ENCODE results near the gene MAP2K2.

GRCh38 chr19:4136680-4137088, 12.8 kb upstream of the MAP2K2 start:
- TF ChIP-seq CTCF (IDR thresholded peaks at IDR 0.05; ENCODE audit: low read depth, low read length), result no peak
- TF ChIP-seq POLR2A (IDR thresholded peaks at IDR 0.05; ENCODE audit: extremely low read depth, insufficient read length), result no peak
- TF ChIP-seq MAX (IDR thresholded peaks at IDR 0.05; ENCODE audit: low read depth, low read length), result no peak
- TF ChIP-seq MYC (IDR thresholded peaks at IDR 0.05; ENCODE audit: low read depth, low read length), result no peak

Measured in NB4 (cell line).